ENCODE data around the gene TAS2R16.

GRCh38 chr7:123030631-123031030, 35.1 kb upstream of the TAS2R16 start:
- TF ChIP-seq CTCF (IDR thresholded peaks at IDR 0.05), result no peak
- no peak for TF ChIP-seq POLR2A (IDR thresholded peaks at IDR 0.05)
